Measurements from ENCODE around the gene SPIRE1. TPM values are rescaled to one million over a fixed set of nuclear protein-coding genes. Genes with fewer than 3 reads are reported as not detected.
"Not testable (repeated sequence)": the region's sequence is repeated elsewhere in the genome, so short reads cannot be mapped to it uniquely, and the experiment has no call there.

SPIRE1 gene
- total RNA-seq, 1 donor from 2014 or later, result 49.2 TPM

DNA sequence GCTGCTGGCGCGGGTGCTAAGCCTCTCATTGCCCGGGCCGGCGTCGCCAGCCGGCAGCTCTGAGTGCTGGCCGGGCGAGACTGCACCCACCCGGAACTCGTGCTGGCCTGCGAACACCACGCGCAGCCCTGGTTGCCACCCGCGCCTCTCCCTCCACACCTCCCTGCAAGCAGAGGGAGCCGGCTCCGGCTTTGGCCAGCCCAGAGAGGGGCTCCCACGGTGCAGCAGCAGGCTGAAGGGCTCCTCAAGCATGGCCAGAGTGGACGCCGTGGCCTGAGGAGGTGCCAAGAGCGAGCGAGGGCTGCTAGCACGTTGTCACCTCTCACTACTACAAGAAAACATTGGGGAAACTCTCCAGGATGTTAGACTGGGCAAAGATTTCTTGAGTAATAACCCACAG lies 98.6 kb downstream of the SPIRE1 start:
- no peak overlapping the region for H3K4me3 ChIP-seq (ENCODE audit: low read depth, low read length)
- H3K27me3 ChIP-seq (ENCODE audit: control insufficient read depth, insufficient read depth, low read length), result no peaks in the 10 kb centered on the region
- H3K36me3 ChIP-seq (ENCODE audit: control insufficient read depth, insufficient read depth, low read length), result no peaks in the 10 kb centered on the region
- TF ChIP-seq, protein P1, sequence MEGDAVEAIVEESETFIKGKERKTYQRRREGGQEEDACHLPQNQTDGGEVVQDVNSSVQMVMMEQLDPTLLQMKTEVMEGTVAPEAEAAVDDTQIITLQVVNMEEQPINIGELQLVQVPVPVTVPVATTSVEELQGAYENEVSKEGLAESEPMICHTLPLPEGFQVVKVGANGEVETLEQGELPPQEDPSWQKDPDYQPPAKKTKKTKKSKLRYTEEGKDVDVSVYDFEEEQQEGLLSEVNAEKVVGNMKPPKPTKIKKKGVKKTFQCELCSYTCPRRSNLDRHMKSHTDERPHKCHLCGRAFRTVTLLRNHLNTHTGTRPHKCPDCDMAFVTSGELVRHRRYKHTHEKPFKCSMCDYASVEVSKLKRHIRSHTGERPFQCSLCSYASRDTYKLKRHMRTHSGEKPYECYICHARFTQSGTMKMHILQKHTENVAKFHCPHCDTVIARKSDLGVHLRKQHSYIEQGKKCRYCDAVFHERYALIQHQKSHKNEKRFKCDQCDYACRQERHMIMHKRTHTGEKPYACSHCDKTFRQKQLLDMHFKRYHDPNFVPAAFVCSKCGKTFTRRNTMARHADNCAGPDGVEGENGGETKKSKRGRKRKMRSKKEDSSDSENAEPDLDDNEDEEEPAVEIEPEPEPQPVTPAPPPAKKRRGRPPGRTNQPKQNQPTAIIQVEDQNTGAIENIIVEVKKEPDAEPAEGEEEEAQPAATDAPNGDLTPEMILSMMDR (IDR thresholded peaks at IDR 0.05; ENCODE audit: insufficient read depth, low read length, poor library complexity, severe bottlenecking), result no peak
- DNase-seq (ENCODE audit: low read depth), result no peak

DNA sequence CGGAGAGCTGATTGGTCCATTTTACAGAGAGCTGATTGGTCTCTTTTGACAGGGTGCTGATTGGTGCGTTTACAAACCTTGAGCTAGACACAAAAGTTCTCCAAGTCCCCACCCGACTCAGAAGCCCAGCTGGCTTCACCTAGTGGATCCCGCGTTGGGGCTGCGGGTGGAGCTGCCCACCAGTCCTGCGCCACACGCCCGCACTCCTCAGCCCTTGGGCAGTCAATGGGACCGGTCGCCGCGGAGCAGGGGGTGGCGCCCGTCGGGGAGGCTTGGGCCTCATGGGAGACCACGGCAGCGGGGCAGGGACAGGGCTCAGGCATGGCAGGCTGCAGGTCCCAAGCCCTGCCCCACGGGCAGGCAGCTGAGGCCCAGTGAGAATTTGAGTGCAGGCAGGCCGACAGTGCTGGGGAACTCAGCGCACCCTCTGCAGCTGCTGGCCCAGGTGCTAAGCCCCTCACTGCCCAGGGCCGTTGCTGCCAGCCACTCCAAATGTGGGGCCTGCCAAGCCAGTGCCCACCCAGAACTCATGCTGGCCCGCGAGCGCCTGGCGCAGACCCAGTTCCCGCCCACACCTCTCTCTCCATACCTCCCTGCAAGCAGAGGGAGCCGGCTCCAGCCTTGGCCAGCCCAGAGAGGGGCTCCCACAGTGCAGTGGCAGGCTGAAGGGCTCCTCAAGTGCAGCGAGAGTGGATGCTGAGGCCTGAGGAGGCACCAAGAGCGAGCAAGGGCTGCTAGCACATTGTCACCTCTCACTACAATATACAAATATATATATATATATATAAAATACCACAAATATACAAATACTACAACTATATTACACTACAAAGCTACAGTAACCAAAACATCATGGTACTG lies 100.7 kb downstream of the SPIRE1 start:
- Histone ChIP-seq H3K36me3 (ENCODE audit: control insufficient read depth, insufficient read depth, low read length) (no peaks in the 10 kb centered on the region), H3K4me3 (ENCODE audit: low read depth, low read length) (no peak overlapping the region), H3K27me3 (ENCODE audit: control insufficient read depth, insufficient read depth, low read length) (no peaks in the 10 kb centered on the region)
- TF ChIP-seq, protein P1 (IDR thresholded peaks at IDR 0.05; ENCODE audit: insufficient read depth, low read length, poor library complexity, severe bottlenecking), result no peak
- DNase-seq (ENCODE audit: low read depth), result no peak

DNA sequence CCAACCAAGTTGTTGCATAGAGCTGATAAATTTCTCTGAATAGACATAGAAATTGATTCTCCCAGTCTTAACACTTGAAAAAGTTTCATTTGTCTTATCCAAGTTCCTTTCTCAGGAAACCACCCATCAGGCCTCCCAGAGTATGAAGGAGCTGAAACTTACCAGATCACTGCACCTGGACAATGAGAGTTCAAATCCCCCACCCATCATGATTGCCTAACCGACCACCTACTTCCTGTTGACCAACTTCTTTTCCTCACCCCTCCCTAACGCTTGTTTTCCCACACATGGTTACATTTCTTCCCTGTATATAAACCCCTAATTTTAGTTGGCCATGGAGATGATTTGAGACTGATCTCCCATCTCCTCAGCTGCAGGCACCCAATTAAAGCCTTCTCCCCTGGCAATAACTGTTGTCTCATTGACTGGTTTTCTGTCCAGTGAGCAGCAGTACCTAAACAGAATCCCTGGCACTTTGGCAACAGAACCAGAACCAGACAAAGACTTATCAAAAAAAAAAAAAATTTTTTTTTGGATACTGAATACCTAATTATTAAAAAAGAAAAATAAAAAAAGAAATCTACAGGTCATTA lies 103.0 kb downstream of the SPIRE1 start:
- H3K36me3 ChIP-seq (ENCODE audit: control insufficient read depth, insufficient read depth, low read length), result no peaks in the 10 kb centered on the region
- TF ChIP-seq, protein P1 (IDR thresholded peaks at IDR 0.05; ENCODE audit: insufficient read depth, low read length, poor library complexity, severe bottlenecking), result no peak
- no peak overlapping the region for H3K4me3 ChIP-seq (ENCODE audit: low read depth, low read length)
- H3K27me3 ChIP-seq (ENCODE audit: control insufficient read depth, insufficient read depth, low read length), result no peaks in the 10 kb centered on the region
- DNase-seq (ENCODE audit: low read depth), result no peak

DNA sequence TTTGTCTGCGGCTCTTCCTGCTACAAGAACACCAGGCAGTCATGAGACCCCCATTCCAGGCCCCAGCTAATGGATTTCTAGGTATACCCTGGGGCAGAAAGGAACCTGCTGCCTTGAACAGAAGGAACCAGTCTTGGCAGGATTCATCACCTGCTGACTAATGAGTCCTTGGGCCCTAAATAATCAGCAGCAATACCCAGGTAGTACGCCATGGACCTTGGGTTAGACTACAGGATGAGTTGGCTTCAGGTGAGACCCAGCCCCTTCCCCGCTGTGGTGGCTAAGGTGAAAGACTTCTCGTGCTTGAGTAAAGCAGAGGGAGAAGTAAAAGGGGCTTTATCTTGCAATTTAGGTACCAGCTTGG lies 105.0 kb downstream of the SPIRE1 start:
- Histone ChIP-seq H3K27me3 (ENCODE audit: control insufficient read depth, insufficient read depth, low read length) (no peaks in the 10 kb centered on the region), H3K4me3 (ENCODE audit: low read depth, low read length) (no peak overlapping the region), H3K36me3 (ENCODE audit: control insufficient read depth, insufficient read depth, low read length) (no peaks in the 10 kb centered on the region)
- TF ChIP-seq, protein P1 (IDR thresholded peaks at IDR 0.05; ENCODE audit: insufficient read depth, low read length, poor library complexity, severe bottlenecking), result no peak
- no peak for DNase-seq (ENCODE audit: low read depth)

GRCh38 chr18:12551943-12552878 lies 105.7 kb downstream of the SPIRE1 start:
- H3K36me3 ChIP-seq (ENCODE audit: control insufficient read depth, insufficient read depth, low read length); H3K27me3 ChIP-seq (ENCODE audit: control insufficient read depth, insufficient read depth, low read length); DNase-seq (ENCODE audit: low read depth); H3K4me3 ChIP-seq (ENCODE audit: low read depth, low read length): not testable (repeated sequence)

- not testable (repeated sequence) for H3K4me3 ChIP-seq (ENCODE audit: low read depth, low read length); H3K27me3 ChIP-seq (ENCODE audit: control insufficient read depth, insufficient read depth, low read length); DNase-seq (ENCODE audit: low read depth); H3K36me3 ChIP-seq (ENCODE audit: control insufficient read depth, insufficient read depth, low read length)
Measured at GRCh38 chr18:12551466-12551865, 106.4 kb downstream of the SPIRE1 start.
